SU-DHL-6 (cell line): ENCODE results near the gene F12.

Experiments
- CTCF ChIP-seq: fragments of 200-600 bp; sonication (generic); IDR thresholded peaks from one replicate; pipeline ENCODE4 v1.5.1; 2017; ENCODE audit warnings: antibody characterized with exemption, mild to moderate bottlenecking, low read length, moderate library complexity; ENCODE audit not compliant: insufficient read depth, poor library complexity, severe bottlenecking
- EZH2phosphoT487 ChIP-seq: fragments of 200-600 bp; sonication (generic), shearing (Covaris generic); conservative IDR thresholded peaks from 2 replicates; pipeline ENCODE4 v1.6.1; 2018; ENCODE audit warnings: mild to moderate bottlenecking, antibody characterized with exemption, low read length, moderate library complexity, mixed read lengths

DNA sequence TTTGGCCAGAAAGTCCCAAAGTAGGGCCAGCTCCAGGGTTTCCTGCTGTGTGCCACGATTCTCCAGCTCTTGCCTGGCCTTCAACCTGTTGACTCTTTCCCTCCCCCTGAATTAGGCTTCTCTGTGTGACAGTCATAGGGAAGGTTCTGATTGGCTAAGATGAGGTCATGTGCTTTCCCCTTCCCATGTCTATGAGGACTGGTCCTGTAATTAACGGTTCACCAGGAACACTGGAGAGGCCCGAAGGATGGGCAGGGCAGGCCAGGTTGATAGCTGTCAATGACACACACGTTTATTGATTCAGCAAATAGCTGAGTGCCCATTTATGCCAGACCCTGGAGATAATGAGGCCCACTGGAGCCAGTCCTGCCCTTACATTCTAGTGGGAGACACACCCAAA lies 28.3 kb upstream of the F12 start:
- no peak for TF ChIP-seq CTCF
- no peak for TF ChIP-seq EZH2phosphoT487
